Ascending aorta (tissue), 2 donors: ENCODE results near the gene CBLB. TPM values are rescaled to one million over a fixed set of nuclear protein-coding genes. Genes with fewer than 3 reads are reported as not detected.

Experiments used
- DNase-seq, 2 donors: peaks; one replicate each; pipeline ENCODE4 v3.0.0-alpha.2; 2019; ENCODE audit warnings: low spot score in 2 of 2
- H3K27ac ChIP-seq, 2 donors: fragments of 200-600 bp; sonication (generic); one replicate each; pipeline ENCODE4 v1.5.1; 2016 to 2017; ENCODE audit warnings: mild to moderate bottlenecking in 1 of 2
- H3K27me3 ChIP-seq: fragments of 200-600 bp; sonication (generic); one replicate; pipeline ENCODE4 v1.5.1; 2017
- H3K36me3 ChIP-seq, 2 donors: fragments of 200-600 bp; sonication (generic); one replicate each; pipeline ENCODE4 v1.5.1; 2016
- H3K4me1 ChIP-seq, 2 donors: fragments of 200-600 bp; sonication (generic); one replicate each; pipeline ENCODE4 v1.5.1; 2016 to 2017; ENCODE audit warnings: mild to moderate bottlenecking in 1 of 2
- H3K4me3 ChIP-seq, 2 donors: fragments of 200-600 bp; sonication (generic); one replicate each; pipeline ENCODE4 v1.5.1; 2016 to 2017; ENCODE audit warnings: mild to moderate bottlenecking in 1 of 2
- H3K9me3 ChIP-seq, 2 donors: fragments of 200-600 bp; sonication (generic); one replicate each; pipeline ENCODE4 v1.5.1; 2016
- intact Hi-C: fragments of 100-400 bp; cut with DNase I; formaldehyde crosslinking; loops from one replicate; pipeline ENCODE4 v1.15.1; 2023
- total RNA-seq: library from RNA; depleted of rRNA; stranded (reverse); fragments of >200 nt; gene quantifications from one replicate; pipeline ENCODE4 v1.1.0, GENCODE V29; 2016
- TF ChIP-seq, protein P1 (sequence below), 3 experiments: fragments of 200-600 bp in 2 of 3; fragments of 450-650 bp in 1 of 3; sonication (generic) in 2 of 3; IDR thresholded peaks; one replicate each; pipeline ENCODE4 v1.5.1; 2016 to 2019; ENCODE audit warnings: antibody characterized with exemption in 3 of 3, mild to moderate bottlenecking in 1 of 3, moderate library complexity in 1 of 3

CBLB gene
- total RNA-seq, 1 donor from 2014 or later = 30.0 TPM

DNA sequence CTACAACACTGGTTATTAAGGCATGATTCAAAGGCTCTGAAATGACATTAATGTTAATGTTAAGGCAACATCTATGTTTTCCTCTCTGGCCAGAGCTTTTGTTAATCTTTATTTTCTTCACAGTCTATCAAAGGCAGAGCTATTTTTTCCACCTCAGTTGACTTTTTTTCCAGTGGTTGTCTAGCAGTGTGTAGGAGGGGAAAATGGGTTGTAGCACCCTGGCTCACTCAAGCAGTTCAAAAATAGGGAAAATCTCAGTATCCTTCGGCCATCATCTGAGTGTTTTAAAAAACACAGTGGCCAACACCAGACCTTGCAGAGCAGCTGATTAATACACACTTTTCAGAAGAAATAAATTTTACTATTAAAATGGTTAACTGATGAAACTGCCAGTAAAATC, 21.4 kb downstream of the CBLB start:
- Histone ChIP-seq H3K9me3 (no peaks in the 10 kb centered on the region), H3K4me1 (peaks cover 0 to 6% of the 10 kb centered on the region in 2 donors), H3K36me3 (peaks cover 0 to 3% of the 10 kb centered on the region in 2 donors), H3K27ac (no peak overlapping the region), H3K27me3 (no peaks in the 10 kb centered on the region), H3K4me3 (no peak overlapping the region)
- intact Hi-C loops = no loop called here
- TF ChIP-seq, protein P1, sequence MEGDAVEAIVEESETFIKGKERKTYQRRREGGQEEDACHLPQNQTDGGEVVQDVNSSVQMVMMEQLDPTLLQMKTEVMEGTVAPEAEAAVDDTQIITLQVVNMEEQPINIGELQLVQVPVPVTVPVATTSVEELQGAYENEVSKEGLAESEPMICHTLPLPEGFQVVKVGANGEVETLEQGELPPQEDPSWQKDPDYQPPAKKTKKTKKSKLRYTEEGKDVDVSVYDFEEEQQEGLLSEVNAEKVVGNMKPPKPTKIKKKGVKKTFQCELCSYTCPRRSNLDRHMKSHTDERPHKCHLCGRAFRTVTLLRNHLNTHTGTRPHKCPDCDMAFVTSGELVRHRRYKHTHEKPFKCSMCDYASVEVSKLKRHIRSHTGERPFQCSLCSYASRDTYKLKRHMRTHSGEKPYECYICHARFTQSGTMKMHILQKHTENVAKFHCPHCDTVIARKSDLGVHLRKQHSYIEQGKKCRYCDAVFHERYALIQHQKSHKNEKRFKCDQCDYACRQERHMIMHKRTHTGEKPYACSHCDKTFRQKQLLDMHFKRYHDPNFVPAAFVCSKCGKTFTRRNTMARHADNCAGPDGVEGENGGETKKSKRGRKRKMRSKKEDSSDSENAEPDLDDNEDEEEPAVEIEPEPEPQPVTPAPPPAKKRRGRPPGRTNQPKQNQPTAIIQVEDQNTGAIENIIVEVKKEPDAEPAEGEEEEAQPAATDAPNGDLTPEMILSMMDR (IDR thresholded peaks at IDR 0.05) = no peak
- DNase-seq = no peak

DNA sequence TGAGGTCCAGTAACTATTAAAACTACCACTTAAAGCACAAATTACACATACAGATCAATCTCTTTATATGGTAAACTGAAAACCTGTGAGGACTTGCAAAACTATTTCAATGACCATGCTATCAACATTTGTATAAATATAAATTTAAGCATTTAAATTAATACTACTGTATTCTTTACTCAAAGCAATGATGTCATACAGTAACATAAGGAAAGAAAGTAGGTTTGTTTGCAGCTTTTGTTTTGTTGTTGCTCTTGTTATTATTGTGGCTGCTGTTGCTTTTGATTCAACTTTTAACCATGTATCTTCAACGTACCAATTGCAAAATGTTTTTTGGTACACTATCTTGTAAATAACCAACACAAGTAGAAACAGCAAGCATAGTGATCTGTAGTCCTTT, 22.0 kb downstream of the CBLB start:
- no peaks in the 10 kb centered on the region for H3K27me3 ChIP-seq
- no peak overlapping the region for H3K27ac ChIP-seq
- intact Hi-C loops = no loop called here
- H3K4me3 ChIP-seq = no peak overlapping the region
- no peaks in the 10 kb centered on the region for H3K9me3 ChIP-seq
- no peaks in the 10 kb centered on the region for H3K36me3 ChIP-seq
- peaks cover 0 to 6% of the 10 kb centered on the region in 2 donors for H3K4me1 ChIP-seq
- DNase-seq = no peak
- TF ChIP-seq, protein P1 (IDR thresholded peaks at IDR 0.05) = no peak

DNA sequence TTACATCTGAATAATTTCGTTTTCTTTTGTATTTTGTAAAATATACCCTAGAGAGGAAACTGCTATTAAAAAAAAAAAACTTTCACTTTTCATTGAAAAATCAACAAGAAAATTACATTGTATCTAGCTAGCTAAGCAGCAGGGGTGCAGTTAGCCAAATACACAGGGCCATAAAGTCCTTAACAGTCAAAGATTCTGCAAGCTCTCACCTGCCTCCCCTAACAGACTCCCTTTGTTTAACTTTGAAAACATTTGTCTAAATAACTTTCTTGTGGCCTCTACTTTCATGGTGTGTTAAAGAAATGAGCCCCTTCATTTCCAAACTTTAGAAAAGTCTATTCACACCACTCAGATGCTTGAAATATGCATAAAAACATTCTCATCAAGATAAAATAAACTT, 23.3 kb downstream of the CBLB start:
- TF ChIP-seq, protein P1 (IDR thresholded peaks at IDR 0.05) = no peak
- Histone ChIP-seq H3K4me3 (no peak overlapping the region), H3K36me3 (no peaks in the 10 kb centered on the region), H3K9me3 (no peaks in the 10 kb centered on the region), H3K27ac (no peak overlapping the region), H3K4me1 (peaks cover 0 to 6% of the 10 kb centered on the region in 2 donors), H3K27me3 (no peaks in the 10 kb centered on the region)
- no peak for DNase-seq
- intact Hi-C loops = no loop called here

DNA sequence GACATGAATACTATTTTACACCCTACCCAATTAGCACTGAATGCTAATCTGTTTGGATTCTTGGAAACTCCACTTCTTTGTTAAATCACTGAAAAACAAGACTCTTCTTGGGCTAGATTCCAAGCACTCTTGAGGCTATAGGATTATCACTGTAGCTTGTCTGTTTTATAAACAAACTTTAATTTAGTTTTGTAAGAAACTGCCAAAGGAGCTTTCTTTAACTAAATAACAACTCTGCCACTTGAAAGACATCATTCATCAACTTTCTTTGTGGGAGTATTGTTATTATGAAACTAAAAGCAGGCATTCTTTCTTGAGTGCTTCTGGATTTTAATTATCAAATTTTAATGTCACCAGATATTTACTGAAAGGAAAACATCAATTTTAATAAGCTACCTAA, 24.1 kb downstream of the CBLB start:
- H3K4me1 ChIP-seq = peaks cover 0 to 6% of the 10 kb centered on the region in 2 donors
- TF ChIP-seq, protein P1 (IDR thresholded peaks at IDR 0.05) = no peak
- no peaks in the 10 kb centered on the region for H3K9me3 ChIP-seq
- H3K4me3 ChIP-seq = no peak overlapping the region
- DNase-seq = no peak
- intact Hi-C loops = no loop called here
- H3K36me3 ChIP-seq = no peaks in the 10 kb centered on the region
- no peaks in the 10 kb centered on the region for H3K27me3 ChIP-seq
- H3K27ac ChIP-seq = no peak overlapping the region

DNA sequence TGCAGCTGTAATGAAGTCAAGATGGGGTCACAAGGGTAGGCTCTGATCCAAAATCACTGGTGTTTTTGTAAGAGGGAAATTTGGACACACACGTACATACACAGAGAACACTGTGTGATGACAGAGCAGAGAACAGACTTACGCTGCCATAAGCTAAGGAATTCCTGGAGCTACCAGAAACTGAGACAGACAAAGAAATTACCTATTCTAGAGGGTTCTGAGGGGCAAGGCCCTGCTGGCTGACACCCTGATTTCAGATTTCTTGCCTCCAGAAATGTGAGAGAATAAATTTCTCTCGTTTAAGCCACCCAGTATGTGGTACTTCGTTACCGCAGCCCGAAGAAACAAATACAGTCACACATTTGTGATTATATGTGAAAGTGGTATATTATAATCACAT, 24.8 kb downstream of the CBLB start:
- Histone ChIP-seq H3K27ac (no peak overlapping the region), H3K27me3 (no peaks in the 10 kb centered on the region), H3K4me1 (peaks cover 0 to 7% of the 10 kb centered on the region in 2 donors), H3K36me3 (no peaks in the 10 kb centered on the region), H3K9me3 (no peaks in the 10 kb centered on the region), H3K4me3 (no peak overlapping the region)
- DNase-seq = no peak
- intact Hi-C loops = no loop called here
- TF ChIP-seq, protein P1 (IDR thresholded peaks at IDR 0.05) = no peak

DNA sequence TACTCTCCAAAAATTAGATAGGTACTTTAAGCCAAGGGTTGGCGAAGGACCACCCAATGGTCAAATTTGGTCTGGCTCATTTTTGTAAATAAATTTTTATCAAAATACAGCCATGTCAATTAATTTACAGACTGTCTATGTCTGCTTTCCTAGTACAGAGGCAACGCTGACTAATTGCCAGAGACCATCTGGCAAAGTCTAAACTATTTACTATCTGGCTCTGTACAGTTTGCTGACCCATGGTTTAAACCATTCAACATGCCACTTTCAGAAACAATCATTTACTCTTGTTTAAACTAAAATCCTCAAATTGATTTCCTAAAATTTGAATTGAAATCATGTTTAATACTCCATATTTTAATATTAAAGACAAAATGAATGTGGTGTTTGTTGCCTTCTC, 25.9 kb downstream of the CBLB start:
- intact Hi-C loops = no loop called here
- TF ChIP-seq, protein P1 (IDR thresholded peaks at IDR 0.05) = no peak
- Histone ChIP-seq H3K4me3 (no peak overlapping the region), H3K27me3 (no peaks in the 10 kb centered on the region), H3K36me3 (no peaks in the 10 kb centered on the region), H3K27ac (no peak overlapping the region), H3K4me1 (peaks cover 0 to 11% of the 10 kb centered on the region in 2 donors), H3K9me3 (no peaks in the 10 kb centered on the region)
- no peak for DNase-seq
